HepG2 (cell line): ENCODE measurements around the gene PIAS1. TPM values are rescaled to one million over a fixed set of nuclear protein-coding genes. Genes with fewer than 3 reads are reported as not detected.

Source experiments
- ATM ChIP-seq: fragments of 450-650 bp; IDR thresholded peaks from 2 replicates; pipeline ENCODE4 v1.7.1; 2017; ENCODE audit warnings: mild to moderate bottlenecking, borderline replicate concordance
- BCL3 ChIP-seq: sonication (generic); formaldehyde crosslinking; IDR thresholded peaks from 2 replicates; pipeline ENCODE4 v1.5.1; 2020; ENCODE audit warnings: mild to moderate bottlenecking, missing genetic modification reagents, moderate library complexity
- E2F1 ChIP-seq: sonication (generic); formaldehyde crosslinking; IDR thresholded peaks from 2 replicates; pipeline ENCODE4 v1.5.0; 2020; ENCODE audit warnings: missing genetic modification reagents
- ETS1 ChIP-seq: sonication (generic); formaldehyde crosslinking; IDR thresholded peaks from 2 replicates; pipeline ENCODE4 v1.4.0; 2020; ENCODE audit warnings: missing genetic modification reagents
- FOXM1 ChIP-seq: sonication (generic); formaldehyde crosslinking; IDR thresholded peaks from 2 replicates; pipeline ENCODE4 v1.5.0; 2020; ENCODE audit warnings: missing genetic modification reagents
- HCFC1 ChIP-seq: fragments of 150-350 bp; IDR thresholded peaks from 2 replicates; pipeline ENCODE4 v1.6.1; 2014; ENCODE audit warnings: low read depth, low read length
- MLX ChIP-seq: IDR thresholded peaks from 2 replicates; pipeline ENCODE4 v1.6.1; 2016
- MYC ChIP-seq: sonication (generic); formaldehyde crosslinking; IDR thresholded peaks from 2 replicates; pipeline ENCODE4 v1.9.0; 2021; ENCODE audit warnings: missing genetic modification reagents, borderline replicate concordance
- NFE2L1 ChIP-seq: sonication (generic); formaldehyde crosslinking; IDR thresholded peaks from 2 replicates; pipeline ENCODE4 v1.4.0; 2020; ENCODE audit warnings: missing genetic modification reagents, mild to moderate bottlenecking, borderline replicate concordance
- NR2F2 ChIP-seq: IDR thresholded peaks from 2 replicates; pipeline ENCODE4 v1.6.1; 2012; ENCODE audit warnings: low read depth, inconsistent platforms, borderline replicate concordance
- SCMH1 ChIP-seq: sonication (generic); formaldehyde crosslinking; IDR thresholded peaks from 2 replicates; pipeline ENCODE4 v1.9.0; 2021; ENCODE audit warnings: missing genetic modification reagents, mild to moderate bottlenecking, borderline replicate concordance
- STAT5B ChIP-seq: sonication (generic); formaldehyde crosslinking; IDR thresholded peaks from 2 replicates; pipeline ENCODE4 v1.4.0; 2020; ENCODE audit warnings: missing genetic modification reagents
- TARDBP ChIP-seq: sonication (generic); formaldehyde crosslinking; IDR thresholded peaks from 2 replicates; pipeline ENCODE4 v1.8.0; 2022; ENCODE audit warnings: mild to moderate bottlenecking, missing genetic modification reagents
- ZBTB1 ChIP-seq: sonication (generic); formaldehyde crosslinking; IDR thresholded peaks from 2 replicates; pipeline ENCODE4 v1.4.0; 2020; ENCODE audit warnings: missing genetic modification reagents, borderline replicate concordance
- ZFAT ChIP-seq: sonication (generic); formaldehyde crosslinking; conservative IDR thresholded peaks from 2 replicates; pipeline ENCODE4 v1.8.1; 2023; ENCODE audit warnings: missing genetic modification reagents, inconsistent platforms
- ZNF207 ChIP-seq: fragments of 450-650 bp; IDR thresholded peaks from 2 replicates; pipeline ENCODE4 v1.6.1; 2016; ENCODE audit warnings: antibody characterized with exemption, borderline replicate concordance
- ZNF224 ChIP-seq: sonication (generic); formaldehyde crosslinking; IDR thresholded peaks from 2 replicates; pipeline ENCODE4 v1.5.0; 2020; ENCODE audit warnings: mild to moderate bottlenecking, missing genetic modification reagents
- ZNF264 ChIP-seq: sonication (generic); formaldehyde crosslinking; IDR thresholded peaks from 2 replicates; pipeline ENCODE4 v1.4.0; 2020; ENCODE audit warnings: missing genetic modification reagents
- ZNF333 ChIP-seq: sonication (generic); formaldehyde crosslinking; IDR thresholded peaks from 2 replicates; pipeline ENCODE4 v1.4.0; 2020; ENCODE audit warnings: mild to moderate bottlenecking, missing genetic modification reagents, borderline replicate concordance
- ZNF546 ChIP-seq: sonication (generic); formaldehyde crosslinking; conservative IDR thresholded peaks from 2 replicates; pipeline ENCODE4 v1.8.1; 2023; ENCODE audit warnings: mild to moderate bottlenecking, missing genetic modification reagents
- ZNF549 ChIP-seq: sonication (generic); formaldehyde crosslinking; IDR thresholded peaks from 2 replicates; pipeline ENCODE4 v1.5.0; 2020; ENCODE audit warnings: missing genetic modification reagents
- ZNF552 ChIP-seq: sonication (generic); formaldehyde crosslinking; IDR thresholded peaks from 2 replicates; pipeline ENCODE4 v1.9.0; 2022; ENCODE audit warnings: missing genetic modification reagents, mild to moderate bottlenecking, borderline replicate concordance
- ZNF616 ChIP-seq: sonication (generic); formaldehyde crosslinking; IDR thresholded peaks from 2 replicates; pipeline ENCODE4 v1.5.0; 2020; ENCODE audit warnings: low read depth, mild to moderate bottlenecking, missing genetic modification reagents
- ZNF773 ChIP-seq: sonication (generic); formaldehyde crosslinking; IDR thresholded peaks from 2 replicates; pipeline ENCODE4 v1.4.0; 2020; ENCODE audit warnings: missing genetic modification reagents, borderline replicate concordance
- polyA plus RNA-seq, 8 experiments: library from polyadenylated mRNA; depleted of rRNA in 3 of 8; stranded (reverse) in 7 of 8; unstranded in 1 of 8; fragments of >200 nt; fragmentation: Illumina TruSeq in 4 of 8; extraction: Trizol in 4 of 8; gene quantifications; 2 replicates each; pipeline versions ENCODE4 v1.2.1 to v1.2.3, GENCODE V29; 2011 to 2016; ENCODE audit warnings: low read depth in 4 of 8, missing spikeins in 1 of 8, mixed read lengths in 1 of 8; ENCODE audit not compliant: insufficient read depth in 1 of 8
- total RNA-seq, 5 experiments: library from RNA; depleted of rRNA; stranded (reverse); fragments of >200 nt; fragmentation: Illumina TruSeq; extraction: Trizol; gene quantifications; 2 replicates each; pipeline ENCODE4 v1.2.3, GENCODE V29; 2016; ENCODE audit warnings: low read depth in 1 of 5

Gene PIAS1
- total and polyA plus RNA-seq, 2 of the 13 experiments (the other 11 are each of a cell fraction or from before 2014, with no cell fraction given) = 20.7 to 33.7 TPM

GRCh38 chr15:68204776-68205557 is 150.9 kb downstream of the PIAS1 start, which contains the start of gene CALML4 (continued):
- no peak for TF ChIP-seq ZNF224 (CRISPR knock-in tag)
- no peak for TF ChIP-seq ZNF773 (CRISPR knock-in tag)
- no peak for TF ChIP-seq SCMH1
- TF ChIP-seq MLX = no peak
- no peak for TF ChIP-seq ZNF549 (CRISPR knock-in tag)
- no peak for TF ChIP-seq ATM
- TF ChIP-seq ZNF333 (CRISPR knock-in tag) = no peak
- TF ChIP-seq MYC (CRISPR knock-in tag) = no peak; the same call in 1 of the 2 replicates
- no peak for TF ChIP-seq ZNF264 (CRISPR knock-in tag)
- no peak for TF ChIP-seq ZNF552 (CRISPR knock-in tag)
- no peak for TF ChIP-seq ZFAT (CRISPR knock-in tag)
- no peak for TF ChIP-seq ETS1 (CRISPR knock-in tag)
- no peak; the same call in 1 of the 2 replicates for TF ChIP-seq NR2F2
- TF ChIP-seq ZNF616 (CRISPR knock-in tag) = no peak
- TF ChIP-seq ZNF207 = no peak
- no peak for TF ChIP-seq BCL3 (CRISPR knock-in tag)
- no peak for TF ChIP-seq STAT5B
- no peak for TF ChIP-seq TARDBP
- TF ChIP-seq ZBTB1 (CRISPR knock-in tag) = no peak
- no peak for TF ChIP-seq HCFC1
- no peak for TF ChIP-seq ZNF546 (CRISPR knock-in tag)
- TF ChIP-seq E2F1 (CRISPR knock-in tag) = no peak
- no peak for TF ChIP-seq NFE2L1 (CRISPR knock-in tag)
- no peak for TF ChIP-seq FOXM1 (CRISPR knock-in tag)
